Neural cell (in vitro differentiated cells): ENCODE data around the gene PAPSS2.

Experiments
- EP300 ChIP-seq: fragments of 450-650 bp; conservative IDR thresholded peaks from 2 replicates; pipeline ENCODE4 v1.6.1; 2014; ENCODE audit warnings: antibody characterized with exemption, mild to moderate bottlenecking, moderate library complexity; ENCODE audit not compliant: poor library complexity, severe bottlenecking
- EZH2 ChIP-seq: fragments of 200-600, 300-800 bp; shearing (Covaris generic), sonication (generic); IDR thresholded peaks from 2 replicates; pipeline ENCODE4 v1.6.1; 2014; ENCODE audit warnings: antibody characterized with exemption, low read length, borderline replicate concordance, mild to moderate bottlenecking; ENCODE audit not compliant: insufficient read depth, poor library complexity, severe bottlenecking
- POLR2AphosphoS5 ChIP-seq: IDR thresholded peaks from 2 replicates; pipeline ENCODE4 v1.6.1; 2012
- RAD21 ChIP-seq: fragments of 450-650 bp; conservative IDR thresholded peaks from 2 replicates; pipeline ENCODE4 v1.6.1; 2014; ENCODE audit warnings: antibody characterized with exemption, mild to moderate bottlenecking, moderate library complexity
- SMC3 ChIP-seq: fragments of 450-650 bp; conservative IDR thresholded peaks from 2 replicates; pipeline ENCODE4 v1.6.1; 2014; ENCODE audit warnings: antibody characterized with exemption, mild to moderate bottlenecking, moderate library complexity; ENCODE audit not compliant: poor library complexity
- TAF1 ChIP-seq: IDR thresholded peaks from 2 replicates; pipeline ENCODE4 v1.6.1; 2012; ENCODE audit warnings: low read depth
- TF ChIP-seq, protein P1 (sequence below): fragments of 450-650 bp; IDR thresholded peaks from 2 replicates; pipeline ENCODE4 v1.5.1; 2014; ENCODE audit warnings: antibody characterized with exemption, mild to moderate bottlenecking, moderate library complexity; ENCODE audit not compliant: poor library complexity, severe bottlenecking

DNA sequence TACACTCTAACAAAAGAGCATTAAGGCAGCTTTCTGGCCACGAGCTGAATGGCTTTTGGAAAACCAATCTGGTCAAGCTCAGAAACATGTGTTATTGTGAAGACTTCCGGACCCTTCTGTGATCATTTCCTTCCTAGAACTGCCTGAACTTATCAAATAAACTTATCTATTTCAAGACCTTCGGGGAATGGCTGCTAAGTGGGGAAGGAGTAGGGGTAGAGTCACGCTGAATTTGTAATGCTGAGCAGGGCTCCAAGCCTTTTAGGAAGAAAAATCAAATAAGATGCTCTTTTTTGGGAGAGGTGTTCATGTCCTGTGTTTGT, 56.6 kb downstream of the PAPSS2 start:
- TF ChIP-seq, protein P1, sequence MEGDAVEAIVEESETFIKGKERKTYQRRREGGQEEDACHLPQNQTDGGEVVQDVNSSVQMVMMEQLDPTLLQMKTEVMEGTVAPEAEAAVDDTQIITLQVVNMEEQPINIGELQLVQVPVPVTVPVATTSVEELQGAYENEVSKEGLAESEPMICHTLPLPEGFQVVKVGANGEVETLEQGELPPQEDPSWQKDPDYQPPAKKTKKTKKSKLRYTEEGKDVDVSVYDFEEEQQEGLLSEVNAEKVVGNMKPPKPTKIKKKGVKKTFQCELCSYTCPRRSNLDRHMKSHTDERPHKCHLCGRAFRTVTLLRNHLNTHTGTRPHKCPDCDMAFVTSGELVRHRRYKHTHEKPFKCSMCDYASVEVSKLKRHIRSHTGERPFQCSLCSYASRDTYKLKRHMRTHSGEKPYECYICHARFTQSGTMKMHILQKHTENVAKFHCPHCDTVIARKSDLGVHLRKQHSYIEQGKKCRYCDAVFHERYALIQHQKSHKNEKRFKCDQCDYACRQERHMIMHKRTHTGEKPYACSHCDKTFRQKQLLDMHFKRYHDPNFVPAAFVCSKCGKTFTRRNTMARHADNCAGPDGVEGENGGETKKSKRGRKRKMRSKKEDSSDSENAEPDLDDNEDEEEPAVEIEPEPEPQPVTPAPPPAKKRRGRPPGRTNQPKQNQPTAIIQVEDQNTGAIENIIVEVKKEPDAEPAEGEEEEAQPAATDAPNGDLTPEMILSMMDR: no peak
- no peak for TF ChIP-seq EZH2
- no peak for TF ChIP-seq EP300
- TF ChIP-seq TAF1: no peak
- TF ChIP-seq SMC3: no peak
- TF ChIP-seq POLR2AphosphoS5: no peak
- TF ChIP-seq RAD21: no peak
